GM18868 (cell line): ENCODE measurements around the gene SLC13A3.

ENCODE experiments used
- ATAC-seq: cut with Tn5 transposase; IDR thresholded peaks from one replicate; pipeline ENCODE4 v1.9.1; 2021; ENCODE audit warnings: mild to moderate bottlenecking, moderate library complexity; ENCODE audit not compliant: unreplicated experiment

SLC13A3 gene

DNA sequence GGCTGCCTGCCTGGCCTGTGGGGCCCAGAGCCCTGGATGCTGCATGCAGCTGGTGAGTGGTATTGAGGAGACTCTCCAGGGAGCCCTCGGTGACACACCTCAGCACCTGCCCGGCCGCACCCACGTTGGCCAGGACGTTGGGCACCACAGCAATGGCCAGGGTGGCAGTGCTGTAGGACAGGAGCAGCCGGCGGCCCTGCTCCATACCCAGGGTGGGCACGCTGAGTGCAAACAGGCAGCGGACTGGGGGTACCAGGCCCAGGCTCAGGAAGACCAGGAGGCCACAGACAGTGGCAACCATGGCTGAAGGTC lies 105.5 kb downstream of the SLC13A3 start:
- no peak for ATAC-seq

DNA sequence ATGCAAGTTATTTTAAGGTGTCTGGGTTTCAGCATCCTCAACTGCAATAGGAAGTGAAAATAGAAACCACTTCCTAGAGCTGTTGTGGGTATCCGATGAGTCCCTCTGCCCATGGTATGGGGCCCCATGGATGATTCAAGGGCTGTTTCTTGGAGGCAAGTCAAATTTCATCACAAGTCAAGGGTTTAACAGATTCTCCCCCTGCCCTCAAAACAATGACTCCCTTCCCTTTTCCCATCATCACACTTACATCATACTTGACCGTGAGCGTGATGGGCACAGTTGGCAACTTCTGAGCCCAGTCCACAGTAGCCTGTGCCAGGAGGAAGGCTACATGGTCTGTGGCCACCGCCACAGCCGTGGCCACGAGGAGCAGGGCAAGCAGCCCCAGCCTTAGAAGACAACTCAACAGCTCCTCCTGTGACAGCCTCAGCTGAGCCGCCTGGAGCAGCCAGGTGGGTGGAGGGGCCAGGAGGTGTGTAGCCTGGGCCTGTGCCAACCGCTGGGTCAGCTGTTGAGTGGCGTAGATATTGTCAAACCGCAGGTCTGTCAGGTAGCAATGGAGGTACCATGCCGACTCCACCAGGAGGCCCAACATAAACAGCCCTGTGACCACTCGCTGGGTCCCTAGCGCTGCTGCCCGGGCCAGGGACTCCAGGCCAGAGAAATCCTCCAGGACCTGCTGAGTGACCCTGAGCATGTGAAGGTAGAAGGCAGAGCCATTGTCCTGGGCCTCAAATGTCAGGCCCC lies 106.0 kb downstream of the SLC13A3 start:
- no peak for ATAC-seq

DNA sequence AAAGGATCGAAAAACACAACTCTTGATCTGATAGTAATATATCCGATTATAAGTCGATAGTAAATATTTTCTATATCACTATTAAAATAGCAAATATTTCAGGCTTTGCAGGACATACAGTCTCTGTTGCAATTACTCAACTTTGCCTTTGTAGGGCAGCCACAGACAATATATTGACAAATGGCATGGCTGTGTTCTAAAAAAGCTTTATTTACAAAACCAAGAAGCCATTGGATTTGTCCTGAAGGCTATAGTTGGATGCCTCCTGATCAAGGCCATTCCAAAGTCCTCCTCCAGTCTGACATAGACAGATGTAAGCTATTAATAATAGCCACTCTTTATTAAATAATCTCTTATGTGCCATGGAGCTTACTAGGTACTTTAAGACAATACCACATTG lies 106.7 kb downstream of the SLC13A3 start:
- no peak for ATAC-seq

DNA sequence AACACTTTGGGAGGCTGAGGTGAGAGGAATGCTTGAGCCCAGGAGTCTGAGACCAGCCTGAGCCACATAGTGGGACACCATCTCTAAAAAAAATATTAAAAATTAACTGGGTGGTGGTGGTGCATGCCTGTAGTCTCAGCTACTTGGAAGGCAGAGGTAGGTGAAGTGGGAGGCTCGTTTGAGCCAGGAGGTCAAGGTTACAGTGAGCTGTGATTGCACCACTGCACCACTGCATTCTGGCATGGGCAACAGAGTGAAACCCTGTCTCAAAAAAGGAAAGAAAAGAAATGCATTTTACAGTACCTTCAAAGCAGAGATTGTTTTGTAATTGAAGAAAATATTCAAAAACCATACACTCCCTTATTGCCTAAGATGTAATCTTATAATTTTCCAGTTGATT lies 107.3 kb downstream of the SLC13A3 start:
- no peak for ATAC-seq

DNA sequence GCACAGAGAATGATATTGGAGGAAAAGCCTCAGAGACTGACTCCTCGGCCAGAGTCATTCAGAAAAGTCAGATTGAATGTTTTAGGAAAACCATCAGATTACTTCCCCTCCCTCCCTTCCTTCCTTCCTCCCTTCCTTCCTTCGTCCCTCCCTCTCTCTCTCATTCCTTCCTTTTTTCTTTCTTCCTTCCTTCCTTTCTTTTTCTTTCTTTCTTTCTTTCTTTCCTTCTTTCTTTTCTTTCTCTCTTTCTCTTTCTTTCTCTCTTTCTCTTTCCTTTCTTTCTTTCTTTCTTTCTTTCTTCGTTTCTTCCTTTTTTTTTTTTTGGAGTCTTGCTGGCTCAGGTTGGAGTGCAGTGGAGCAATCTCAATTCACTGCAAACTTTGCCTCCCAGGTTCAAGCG lies 108.2 kb downstream of the SLC13A3 start:
- ATAC-seq, result no peak

DNA sequence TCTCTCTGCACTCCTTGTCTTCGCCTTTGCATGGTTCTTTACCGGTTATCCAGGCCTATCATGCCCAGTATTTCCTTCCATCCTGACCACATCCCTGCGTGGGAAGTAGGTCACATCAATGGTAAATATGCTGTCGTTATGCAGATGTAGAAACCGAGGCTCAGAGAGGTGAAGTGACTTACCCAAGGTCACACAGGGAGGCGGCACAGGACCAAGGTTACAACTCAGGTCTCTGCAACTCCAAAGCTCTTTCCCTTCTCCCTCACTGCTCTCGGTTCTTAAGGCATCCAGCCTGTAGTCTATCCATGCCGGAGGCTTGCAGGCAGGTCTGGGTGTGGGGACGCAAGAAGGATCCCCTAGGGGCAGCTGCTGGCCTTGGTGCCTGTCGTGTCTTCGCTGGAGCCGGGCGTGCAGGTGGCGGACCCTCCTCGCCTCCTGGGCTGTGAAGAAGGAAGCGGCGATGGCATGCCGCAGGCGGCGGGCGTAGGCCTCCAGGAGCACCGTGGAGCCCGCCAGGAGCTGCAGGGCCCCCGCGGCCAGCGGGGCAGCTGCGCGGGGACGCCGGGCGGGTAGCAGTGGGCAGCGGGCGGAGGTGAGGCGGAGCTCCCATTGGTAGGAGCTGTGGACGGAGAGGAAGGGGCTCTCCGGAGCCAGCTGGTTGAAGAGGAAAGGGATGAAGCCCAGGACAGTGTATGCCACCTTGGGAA lies 109.9 kb downstream of the SLC13A3 start:
- no peak for ATAC-seq

DNA sequence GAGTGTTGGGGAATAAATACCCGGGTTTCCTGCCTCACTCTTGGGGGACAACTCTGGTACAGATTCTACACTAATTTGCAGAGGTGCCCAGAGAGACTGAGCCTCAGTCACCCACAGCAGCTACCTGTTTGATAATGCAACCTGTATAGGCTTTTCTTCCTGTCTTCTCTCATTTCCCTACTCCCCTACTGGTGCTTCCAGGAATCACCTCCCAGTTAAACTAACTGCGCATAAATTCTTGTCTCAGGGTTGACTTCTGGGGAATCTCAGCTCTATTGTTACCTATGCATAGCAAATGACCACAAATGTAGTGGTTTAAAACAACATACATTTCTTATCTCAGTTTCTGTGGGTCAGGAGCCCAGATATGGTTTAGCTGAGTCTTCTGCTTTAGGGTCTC lies 112.1 kb downstream of the SLC13A3 start:
- no peak for ATAC-seq

DNA sequence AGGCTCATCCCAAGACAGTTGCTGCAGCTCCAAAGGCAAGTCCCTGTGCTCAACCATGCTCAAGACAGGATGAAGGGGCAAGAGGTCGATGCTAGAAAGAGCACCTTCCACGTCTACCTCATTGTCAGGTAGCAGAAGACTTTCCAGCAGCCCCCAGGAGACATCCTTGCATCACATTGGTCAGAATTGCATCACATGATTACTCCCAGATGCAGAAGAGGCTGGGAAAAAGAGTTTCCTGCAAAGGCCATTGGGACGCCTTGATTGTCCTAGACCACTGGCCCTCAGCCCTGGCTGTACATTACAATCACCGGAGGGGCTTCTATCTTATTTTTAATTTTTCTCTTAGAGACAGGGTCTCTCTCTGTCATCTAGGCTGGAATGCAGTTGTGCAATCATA lies 120.6 kb downstream of the SLC13A3 start:
- ATAC-seq, result no peak

DNA sequence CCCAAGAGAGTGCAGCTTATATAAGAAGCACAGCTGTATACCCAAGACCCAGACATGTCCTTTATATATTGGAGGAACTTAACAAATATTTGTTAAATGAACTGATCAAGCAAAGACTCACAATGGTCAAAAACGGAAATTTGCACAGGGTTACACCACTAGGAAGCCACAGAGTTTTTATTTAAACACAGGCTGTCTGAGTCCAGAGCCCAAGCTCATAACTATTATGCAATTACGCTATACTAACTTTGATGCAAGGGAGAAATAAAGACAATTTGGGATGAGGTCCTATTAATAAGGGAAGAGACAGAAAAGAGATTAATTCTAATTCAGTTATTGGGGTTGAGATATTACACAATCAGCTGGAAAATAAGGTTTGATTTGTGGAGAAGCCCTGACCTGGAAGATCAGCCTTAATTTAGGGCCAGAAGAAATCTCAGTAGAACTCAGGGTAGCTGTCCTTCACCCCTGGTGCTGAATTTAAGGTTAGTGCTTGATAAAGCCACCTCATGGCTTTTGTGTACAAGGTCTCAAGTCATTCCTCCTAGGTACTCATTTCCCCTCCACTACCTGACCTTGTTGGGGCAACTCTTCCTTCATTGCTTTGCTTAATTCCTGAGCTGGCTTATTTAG lies 127.4 kb downstream of the SLC13A3 start:
- no peak for ATAC-seq

DNA sequence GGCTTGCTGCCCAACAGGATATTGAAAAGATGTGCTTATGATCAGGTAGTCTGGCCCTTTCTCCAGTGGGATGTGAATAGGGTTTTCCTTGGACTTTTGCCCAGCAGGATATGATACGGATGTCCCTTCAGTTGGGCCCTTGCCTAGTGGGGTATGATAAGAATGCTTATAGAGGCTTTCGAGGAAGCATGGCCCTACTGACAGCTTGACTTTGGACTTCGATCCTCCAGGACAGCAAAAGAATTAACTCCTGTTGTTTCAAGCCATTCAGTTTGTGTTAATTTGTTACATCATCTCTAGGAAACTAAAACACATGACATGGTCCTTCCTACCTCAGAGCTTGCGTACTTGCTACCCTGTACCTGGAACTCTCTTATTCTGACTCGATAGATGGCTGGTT lies 128.2 kb downstream of the SLC13A3 start:
- ATAC-seq, result no peak

DNA sequence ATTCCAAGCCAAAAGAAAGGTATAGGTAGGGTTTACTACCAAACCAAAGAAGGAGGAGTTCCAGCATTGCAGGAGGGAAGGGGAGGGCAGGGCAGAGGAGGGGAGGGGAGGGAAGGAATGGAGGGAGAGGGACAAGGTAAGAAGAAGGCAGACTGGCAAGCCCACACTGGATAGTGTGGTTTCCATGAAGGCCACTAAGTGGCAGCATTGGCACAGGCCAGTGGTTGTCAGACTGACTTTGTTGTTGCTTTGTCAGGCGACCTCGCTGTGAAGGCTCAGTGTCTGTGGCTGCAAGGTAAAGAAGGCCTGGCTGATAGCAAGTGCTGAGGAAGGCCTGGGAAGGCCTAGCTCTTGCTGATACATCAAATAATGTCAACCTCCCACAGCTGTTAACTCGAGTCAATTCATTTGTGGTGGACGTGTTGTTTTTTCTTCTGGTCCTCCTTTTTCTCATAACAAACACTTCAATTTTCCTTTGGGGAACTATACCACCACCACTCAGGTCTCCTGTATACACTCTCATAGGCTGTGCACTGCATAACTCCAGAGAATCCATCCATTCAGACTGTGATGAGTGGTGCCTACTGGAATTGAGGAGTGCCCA lies 130.2 kb downstream of the SLC13A3 start:
- peak; percentile 65 for ATAC-seq

DNA sequence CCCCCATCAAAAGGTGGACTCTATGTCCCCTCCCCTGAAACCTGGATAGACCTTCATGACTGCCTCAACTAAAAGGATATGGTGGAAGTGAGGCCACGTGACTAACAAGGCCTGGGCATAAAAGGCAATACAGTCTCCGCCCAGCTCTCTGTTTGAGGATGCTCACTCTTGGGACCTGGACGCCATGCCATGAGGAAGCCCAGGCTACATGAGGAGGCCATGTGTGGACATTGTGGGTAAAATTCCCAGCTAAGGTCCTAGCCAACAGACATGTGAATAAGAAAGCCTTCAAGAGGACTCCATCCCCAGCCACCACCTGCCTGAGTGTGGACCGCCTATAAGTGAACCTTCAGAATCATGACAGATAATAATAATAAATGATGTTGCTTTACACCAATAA lies 130.7 kb downstream of the SLC13A3 start:
- ATAC-seq, result no peak

DNA sequence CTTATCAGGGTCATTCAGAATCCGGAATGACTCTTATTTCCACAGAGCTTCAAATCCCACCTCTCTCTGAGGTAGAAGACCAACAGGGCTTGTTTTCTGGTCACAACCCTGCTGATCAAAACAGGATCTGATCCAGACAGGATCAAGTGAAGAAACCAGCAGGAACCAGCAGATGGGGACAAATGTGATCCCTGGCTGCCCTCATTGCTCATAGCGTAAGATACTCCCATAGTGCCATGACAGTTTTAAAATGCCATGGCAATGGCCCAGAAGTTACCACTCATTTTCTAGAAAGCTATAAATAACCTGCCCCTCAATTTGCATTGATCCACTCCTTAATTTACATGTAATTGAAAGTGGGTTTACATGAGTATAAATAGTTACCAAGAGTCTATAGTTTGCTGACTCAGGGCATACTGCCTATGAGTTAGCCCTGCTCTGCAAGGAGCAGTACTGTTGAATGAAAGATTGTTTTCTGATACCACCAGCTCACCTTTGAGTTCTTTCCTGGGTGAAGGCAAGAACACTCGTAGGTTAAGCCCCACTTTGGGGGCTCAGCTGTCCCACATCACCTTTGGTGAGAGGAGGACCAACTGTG lies 131.7 kb downstream of the SLC13A3 start:
- ATAC-seq, result no peak

DNA sequence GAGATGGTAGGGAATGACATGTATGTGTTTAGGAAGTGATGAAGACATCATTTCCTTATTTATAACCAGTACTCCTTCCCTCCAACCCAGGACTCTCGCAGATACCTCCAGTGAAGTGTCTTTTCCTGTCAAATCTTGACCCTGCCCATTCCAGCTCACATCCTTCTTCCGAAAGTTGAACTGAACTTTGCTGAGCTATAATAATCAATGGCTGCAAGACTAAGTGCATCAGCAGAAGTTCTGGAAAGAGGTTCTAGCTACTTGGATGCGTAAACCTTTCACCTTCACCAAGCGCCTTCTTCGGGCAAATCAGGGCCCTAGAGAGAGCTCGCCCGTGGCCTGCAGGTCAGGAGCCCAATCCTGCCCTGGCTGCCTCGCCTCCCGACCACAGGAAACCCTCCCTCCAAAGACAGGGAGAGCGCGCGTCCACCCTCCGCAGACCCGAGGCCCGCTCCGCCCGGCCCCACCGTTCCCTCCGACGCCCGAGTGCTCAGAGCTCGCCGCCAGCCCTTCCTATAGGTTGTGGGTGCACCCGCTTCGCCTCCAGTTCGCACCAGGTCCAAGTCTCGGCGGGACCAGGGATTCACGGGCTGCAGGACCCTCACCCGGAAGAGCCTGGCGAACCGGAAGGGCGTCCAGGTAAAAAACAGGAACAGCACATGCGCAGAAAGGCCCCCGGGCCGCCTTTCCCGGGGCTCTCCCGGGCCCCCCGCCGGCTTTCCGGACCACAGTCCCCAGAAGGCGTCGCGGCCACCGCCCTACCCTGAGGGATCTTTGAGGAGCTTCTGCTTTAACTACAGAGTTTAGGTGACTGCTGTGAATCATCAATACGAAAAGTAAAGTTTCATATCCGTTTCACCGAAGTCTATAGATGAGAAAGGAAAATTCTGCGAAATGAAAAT lies 138.1 kb downstream of the SLC13A3 start, which contains the start of gene ZNF334:
ZNF334 (minus strand) TSS at position 617 of the 902 bp plus-strand sequence. CDS start 1,457 bp downstream, outside the sequence.
- ATAC-seq, result peak; percentile 56

DNA sequence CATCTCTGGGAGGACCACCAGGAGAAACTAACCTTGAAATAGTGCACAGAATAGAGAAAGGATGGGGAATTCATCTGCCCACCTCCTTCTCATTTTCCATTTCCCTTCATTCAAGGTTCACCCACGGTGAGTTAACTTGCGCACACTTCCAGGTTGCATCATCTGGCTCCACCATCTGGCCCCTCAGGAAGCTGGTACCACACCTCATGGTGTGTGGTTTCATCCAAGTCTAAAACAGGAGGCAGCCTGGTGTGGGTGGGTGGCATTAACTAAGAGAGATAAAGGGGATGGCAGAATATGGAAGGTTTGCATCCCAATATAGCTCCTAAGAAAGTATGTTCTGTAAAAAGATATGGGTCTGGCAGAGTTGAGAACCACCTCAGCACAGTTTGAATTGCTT lies 141.7 kb downstream of the SLC13A3 start:
- no peak for ATAC-seq
